Neutrophil (primary cell): Measurements from ENCODE around the gene REXO1.

Source experiments
- H3K27ac ChIP-seq: fragments of 200-600 bp; sonication (generic); 2 replicates; pipeline ENCODE4 v1.5.1; 2016; ENCODE audit warnings: mild to moderate bottlenecking, moderate library complexity
- H3K27me3 ChIP-seq: fragments of 200-600 bp; sonication (generic); 2 replicates; pipeline ENCODE4 v1.6.0; 2016; ENCODE audit warnings: mild to moderate bottlenecking
- H3K36me3 ChIP-seq: fragments of 200-600 bp; sonication (generic); 2 replicates; pipeline ENCODE4 v1.5.1; 2017
- H3K4me1 ChIP-seq, 2 experiments: fragments of 200-600 bp in 1 of 2; sonication (generic) in 1 of 2; 1 replicate in 1 of 2; 2 replicates in 1 of 2; pipeline versions ENCODE4 v1.5.1 to v1.6.1; 2013 to 2016; ENCODE audit warnings: low read depth in 1 of 2, low read length in 1 of 2, mild to moderate bottlenecking in 1 of 2, moderate library complexity in 1 of 2; ENCODE audit not compliant: control insufficient read depth in 1 of 2, insufficient read depth in 1 of 2
- H3K4me3 ChIP-seq, 2 experiments: fragments of 200-600 bp in 1 of 2; sonication (generic) in 1 of 2; 1 replicate in 1 of 2; 2 replicates in 1 of 2; pipeline ENCODE4 v1.5.1; 2013 to 2016; ENCODE audit warnings: low read depth in 1 of 2, low read length in 1 of 2, mild to moderate bottlenecking in 1 of 2, moderate library complexity in 1 of 2
- H3K9me3 ChIP-seq: fragments of 200-600 bp; sonication (generic); 2 replicates; pipeline ENCODE4 v1.5.1; 2016
- CTCF ChIP-seq: fragments of 200-600 bp; sonication (generic); IDR thresholded peaks from 2 replicates; pipeline ENCODE4 v1.5.1; 2016; ENCODE audit warnings: antibody characterized with exemption

REXO1 gene

DNA sequence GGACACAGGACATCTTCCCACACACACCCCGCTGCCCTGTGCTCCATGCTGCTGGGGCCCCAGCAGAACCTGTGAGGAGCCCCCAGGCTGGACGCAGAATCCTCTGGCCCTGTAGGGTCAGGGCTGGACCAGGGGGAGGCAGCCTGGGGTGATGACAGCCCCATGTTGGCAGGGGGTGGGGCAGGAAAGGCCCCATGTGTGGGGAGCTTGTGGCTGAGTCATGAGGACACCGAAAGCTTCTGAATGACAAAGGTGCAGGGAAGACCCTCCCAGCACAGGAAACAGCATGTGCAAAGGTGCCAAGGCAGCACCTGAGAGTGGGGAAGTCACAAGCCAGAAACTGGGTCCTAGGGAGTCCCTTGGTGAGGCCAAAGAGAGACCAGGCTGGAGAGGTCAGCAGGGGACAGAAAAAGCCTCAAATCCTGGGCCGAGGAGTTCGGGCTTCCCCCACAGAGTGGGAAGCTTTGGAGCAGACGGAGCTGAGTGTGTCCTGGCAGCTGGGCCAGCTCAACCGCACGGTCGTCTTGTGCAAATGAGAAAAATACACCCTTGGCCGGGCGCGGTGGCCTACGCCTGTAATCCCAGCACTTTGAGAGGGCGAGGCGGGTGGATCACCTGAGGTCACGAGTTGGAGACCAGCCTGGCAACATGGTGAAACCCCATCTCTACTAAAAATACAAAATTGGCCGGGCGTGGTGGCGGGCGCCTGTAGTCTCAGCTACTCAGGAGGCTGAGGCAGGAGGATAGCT, 53.7 kb downstream of the REXO1 start:
- peaks cover 11% of the 10 kb centered on the region for H3K36me3 ChIP-seq
- H3K4me3 ChIP-seq: no peak overlapping the region
- TF ChIP-seq CTCF: no peak
- peaks cover 0 to 3% of the 10 kb centered on the region in 2 experiments for H3K4me1 ChIP-seq
- H3K9me3 ChIP-seq: no peaks in the 10 kb centered on the region
- H3K27me3 ChIP-seq: peaks cover 60% of the 10 kb centered on the region
- H3K27ac ChIP-seq: no peak overlapping the region

DNA sequence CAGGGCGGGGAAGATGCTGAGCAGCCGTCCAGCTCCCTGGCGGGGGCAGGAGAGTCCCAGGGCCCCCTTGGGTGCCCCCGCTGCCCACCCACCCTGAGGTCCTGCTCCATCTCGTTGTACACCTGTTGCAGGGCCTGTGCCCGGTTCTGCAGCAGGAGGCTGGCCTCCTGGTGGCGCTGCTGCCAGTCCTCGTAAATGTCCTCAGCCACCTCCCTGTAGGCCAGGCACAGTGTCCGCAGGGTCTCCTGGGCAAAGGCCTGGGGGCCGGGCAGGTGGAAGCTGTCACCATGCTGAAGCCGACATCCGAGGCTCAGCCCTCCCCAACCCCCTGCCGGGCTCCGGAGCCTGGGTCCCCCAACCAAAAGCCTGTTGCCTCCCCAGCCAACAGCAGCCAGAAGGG, 56.4 kb downstream of the REXO1 start:
- TF ChIP-seq CTCF: no peak
- H3K36me3 ChIP-seq: no peaks in the 10 kb centered on the region
- no peak overlapping the region for H3K27ac ChIP-seq
- peaks cover 0 to 3% of the 10 kb centered on the region in 2 experiments for H3K4me1 ChIP-seq
- H3K27me3 ChIP-seq: peaks cover 80% of the 10 kb centered on the region
- no peaks in the 10 kb centered on the region for H3K9me3 ChIP-seq
- no peak overlapping the region for H3K4me3 ChIP-seq

GRCh38 chr19:1790054-1790792, 58.1 kb downstream of the REXO1 start:
- Histone ChIP-seq H3K36me3 (no peaks in the 10 kb centered on the region), H3K4me1 (no peaks in the 10 kb centered on the region), H3K27ac (no peak overlapping the region), H3K4me3 (no peak overlapping the region), H3K27me3 (peaks cover 78% of the 10 kb centered on the region), H3K9me3 (no peaks in the 10 kb centered on the region)
- TF ChIP-seq CTCF: no peak

- no peaks in the 10 kb centered on the region for H3K4me1 ChIP-seq
- TF ChIP-seq CTCF: no peak
- H3K27ac ChIP-seq: no peak overlapping the region
- no peak overlapping the region for H3K4me3 ChIP-seq
- H3K9me3 ChIP-seq: no peaks in the 10 kb centered on the region
- no peaks in the 10 kb centered on the region for H3K36me3 ChIP-seq
- peaks cover 78% of the 10 kb centered on the region for H3K27me3 ChIP-seq
Observed at GRCh38 chr19:1789261-1790041, 58.8 kb downstream of the REXO1 start.

GRCh38 chr19:1787116-1787515, 61.2 kb downstream of the REXO1 start:
- peaks cover 89% of the 10 kb centered on the region for H3K27me3 ChIP-seq

More at GRCh38 chr19:1787116-1787515, 61.2 kb downstream of the REXO1 start:
- H3K4me3 ChIP-seq: no peak overlapping the region
- H3K9me3 ChIP-seq: no peaks in the 10 kb centered on the region
- no peak overlapping the region for H3K27ac ChIP-seq
- TF ChIP-seq CTCF: no peak
- no peaks in the 10 kb centered on the region for H3K4me1 ChIP-seq
- H3K36me3 ChIP-seq: no peaks in the 10 kb centered on the region
